Measurements from ENCODE around the gene VANGL2. TPM values are rescaled to one million over a fixed set of nuclear protein-coding genes. Genes with fewer than 3 reads are reported as not detected.

The VANGL2 gene
- total RNA-seq, 1 donor from 2014 or later: 7.2 TPM

- TF ChIP-seq CTCF (conservative IDR thresholded peaks at IDR 0.05; ENCODE audit: low read depth, low read length): no peak
- DNase-seq (ENCODE audit: low read depth): no peak
- H3K4me3 ChIP-seq (ENCODE audit: low read depth, low read length): no peak overlapping the region
These were observed 37.4 kb upstream of the VANGL2 start for GRCh38 chr1:160363010-160363409.

- TF ChIP-seq CTCF (conservative IDR thresholded peaks at IDR 0.05; ENCODE audit: low read depth, low read length): no peak
These were observed 36.2 kb upstream of the VANGL2 start for GRCh38 chr1:160363951-160364735.

GRCh38 chr1:160365325-160365724 lies 35.0 kb upstream of the VANGL2 start:
- no peak for TF ChIP-seq CTCF (conservative IDR thresholded peaks at IDR 0.05; ENCODE audit: low read depth, low read length)
- H3K4me3 ChIP-seq (ENCODE audit: low read depth, low read length): no peak overlapping the region
- no peak for DNase-seq (ENCODE audit: low read depth)

More at GRCh38 chr1:160363951-160364735, 36.2 kb upstream of the VANGL2 start:
- no peak for DNase-seq (ENCODE audit: low read depth)
- no peak overlapping the region for H3K4me3 ChIP-seq (ENCODE audit: low read depth, low read length)

- no peak for TF ChIP-seq CTCF (conservative IDR thresholded peaks at IDR 0.05; ENCODE audit: low read depth, low read length)
These were observed 33.4 kb upstream of the VANGL2 start, which contains the start of gene NHLH1 for GRCh38 chr1:160366731-160367515. Gene NHLH1 (plus strand): TSS chr1:160367071. CDS start chr1:160370732, 3,661 bp downstream.

GRCh38 chr1:160367516-160367900 lies 32.9 kb upstream of the VANGL2 start:
- no peak for TF ChIP-seq CTCF (conservative IDR thresholded peaks at IDR 0.05; ENCODE audit: low read depth, low read length)
- no peak overlapping the region for H3K4me3 ChIP-seq (ENCODE audit: low read depth, low read length)
- no peak for DNase-seq (ENCODE audit: low read depth)

More at GRCh38 chr1:160366731-160367515, 33.4 kb upstream of the VANGL2 start, which contains the start of gene NHLH1:
- H3K4me3 ChIP-seq (ENCODE audit: low read depth, low read length): no peak within 1 kb of the TSS
- DNase-seq (ENCODE audit: low read depth): no peak

DNA sequence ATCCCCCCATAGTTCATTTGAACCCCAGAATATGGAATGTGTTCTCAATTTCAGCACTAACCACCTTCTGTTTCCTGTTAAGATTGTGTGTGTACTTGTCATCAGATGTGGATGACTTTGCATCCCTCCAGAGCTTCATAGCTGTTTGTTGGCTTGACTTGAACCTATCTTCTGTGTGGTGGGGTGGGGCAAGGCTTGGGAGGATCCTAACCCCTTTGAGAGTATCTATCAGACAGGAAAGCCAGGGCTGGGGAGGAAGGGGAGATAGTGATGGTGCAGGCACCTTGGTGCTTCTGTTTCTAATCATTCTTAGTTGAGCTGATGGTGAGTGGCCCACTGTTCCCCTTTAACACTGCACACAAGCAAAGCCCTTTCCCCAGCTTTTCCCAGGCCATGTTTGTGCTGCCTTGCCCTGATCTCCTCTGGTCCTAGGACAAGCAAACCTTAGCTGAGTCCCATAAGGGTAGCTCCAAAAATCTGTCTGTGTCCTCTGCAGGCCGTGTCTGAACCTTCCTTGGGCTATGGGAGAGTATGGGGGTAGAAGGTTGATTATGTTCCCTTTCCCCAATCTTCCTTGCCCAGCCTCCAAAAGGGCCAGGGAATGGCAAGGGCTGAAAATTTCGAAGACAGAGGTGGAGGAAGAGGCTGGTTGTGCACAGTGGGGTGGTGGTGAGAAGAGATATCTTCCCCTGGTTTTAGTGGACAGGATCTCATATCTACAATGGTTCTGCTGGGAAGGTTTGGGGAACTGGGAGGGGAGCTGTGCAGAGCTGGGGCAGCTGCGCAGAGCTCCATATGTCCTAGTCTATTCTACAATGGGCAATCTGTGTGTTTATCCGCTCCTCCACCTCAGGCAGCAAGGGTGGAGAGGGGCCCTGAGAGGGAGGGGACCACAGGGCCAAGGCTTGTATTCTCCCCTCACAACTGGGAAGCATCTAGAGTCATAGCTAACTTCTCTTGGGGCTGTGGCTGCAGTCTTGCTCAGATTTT lies 32.1 kb upstream of the VANGL2 start:
- DNase-seq (ENCODE audit: low read depth): no peak
- H3K4me3 ChIP-seq (ENCODE audit: low read depth, low read length): no peak overlapping the region
- no peak for TF ChIP-seq CTCF (conservative IDR thresholded peaks at IDR 0.05; ENCODE audit: low read depth, low read length)
